ENCODE data around the gene TBRG4.
"Not testable (repeated sequence)": the region's sequence is repeated elsewhere in the genome, so short reads cannot be mapped to it uniquely, and the experiment has no call there.

TBRG4 gene

DNA sequence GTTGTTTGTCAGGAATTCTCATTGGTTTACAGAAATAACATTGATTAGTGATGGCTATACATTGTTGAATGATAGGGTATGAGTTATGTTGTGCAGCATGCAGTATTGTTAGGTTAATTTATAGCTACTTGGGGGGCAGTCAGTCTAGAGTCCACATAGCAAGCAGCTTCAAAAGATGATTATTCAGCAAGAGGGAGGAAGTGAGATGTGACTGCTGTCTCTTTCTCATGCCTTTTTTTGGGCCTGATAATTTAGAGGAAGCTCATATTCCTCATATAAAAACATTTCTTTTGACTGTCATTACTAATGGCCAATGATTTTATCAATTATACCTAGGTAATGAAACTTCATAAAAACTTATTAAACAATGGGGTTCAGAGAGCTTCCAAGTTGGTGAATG, 3.4 kb upstream of the TBRG4 start:
- no peak for DNase-seq

DNA sequence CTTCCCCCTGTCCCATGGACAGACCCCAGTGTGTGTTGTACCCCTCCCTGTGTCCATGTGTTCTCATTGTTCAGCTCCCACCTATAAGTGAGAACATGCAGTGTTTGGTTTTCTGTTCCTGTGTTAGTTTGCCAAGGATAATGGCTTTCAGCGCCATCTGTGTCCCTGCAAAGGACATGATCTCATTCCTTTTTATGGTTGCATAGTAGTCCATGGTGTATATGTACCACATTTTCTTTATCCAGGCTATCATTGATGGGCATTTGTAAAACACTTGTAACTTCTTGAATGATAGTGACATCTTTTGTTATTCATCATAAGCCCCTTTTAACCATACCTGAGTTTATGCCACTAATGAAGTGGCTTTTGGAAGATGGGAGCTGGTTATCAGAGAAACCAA, 2.8 kb upstream of the TBRG4 start:
- not testable (repeated sequence) for DNase-seq

DNA sequence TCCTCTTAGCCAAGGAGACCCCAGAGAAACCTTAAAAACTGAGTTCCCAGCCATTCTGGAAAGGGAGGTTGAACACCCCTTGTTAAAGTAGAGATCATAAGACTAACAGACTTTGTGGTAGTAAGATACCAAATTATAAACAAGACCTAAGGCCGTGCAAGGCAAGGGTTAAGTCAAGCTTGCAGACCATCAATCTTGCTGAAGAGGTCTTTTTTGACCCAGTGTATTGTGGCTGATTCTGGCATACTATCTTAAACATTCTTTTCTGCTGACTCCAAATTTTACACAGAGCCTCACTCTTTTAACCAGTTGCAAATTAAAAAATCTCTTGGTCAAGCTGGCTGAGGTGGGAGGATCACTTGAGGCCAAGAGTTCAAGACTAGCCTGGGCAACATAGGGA, 1.2 kb upstream of the TBRG4 start:
- DNase-seq: no peak

DNA sequence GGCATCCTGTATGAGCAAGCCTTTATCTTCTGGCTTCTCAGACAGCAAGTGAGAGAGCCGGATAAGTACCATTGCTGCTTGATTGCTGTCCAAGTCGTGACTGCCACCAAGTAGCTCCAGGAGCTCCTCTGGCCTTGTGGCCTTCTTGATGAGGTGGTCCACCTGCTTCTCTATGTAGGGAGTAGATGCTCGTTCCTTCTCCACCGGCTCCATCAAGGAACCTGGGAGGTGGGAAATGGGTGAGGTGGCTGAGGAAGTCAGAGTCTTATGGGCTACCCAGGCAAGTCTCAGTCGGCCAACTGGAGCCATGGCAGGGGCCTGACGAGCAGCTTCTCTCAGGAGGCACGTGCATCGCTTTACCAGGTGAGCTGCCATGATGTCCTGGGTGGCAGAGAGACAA, 2.6 kb downstream of the TBRG4 start:
- DNase-seq: no peak

DNA sequence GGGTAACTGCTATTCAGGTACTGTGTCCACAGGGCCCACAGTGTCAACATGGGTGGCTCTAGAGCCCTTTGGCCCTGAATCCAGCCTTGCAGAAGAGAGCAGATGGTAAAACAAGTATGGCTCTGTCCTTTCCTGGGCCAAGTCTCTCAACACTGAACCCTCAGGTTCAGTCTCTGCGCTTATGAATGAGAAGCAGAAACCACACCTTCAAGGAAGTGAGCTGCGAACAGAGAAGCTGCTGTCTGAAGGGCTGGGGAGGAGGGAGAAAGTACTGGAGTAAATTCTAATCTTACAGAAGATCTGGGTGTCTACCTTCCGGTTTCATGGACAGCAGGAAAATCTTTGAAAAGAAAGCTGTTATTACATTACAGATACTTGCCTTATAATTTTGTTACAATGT, 4.1 kb downstream of the TBRG4 start:
- DNase-seq: no peak

DNA sequence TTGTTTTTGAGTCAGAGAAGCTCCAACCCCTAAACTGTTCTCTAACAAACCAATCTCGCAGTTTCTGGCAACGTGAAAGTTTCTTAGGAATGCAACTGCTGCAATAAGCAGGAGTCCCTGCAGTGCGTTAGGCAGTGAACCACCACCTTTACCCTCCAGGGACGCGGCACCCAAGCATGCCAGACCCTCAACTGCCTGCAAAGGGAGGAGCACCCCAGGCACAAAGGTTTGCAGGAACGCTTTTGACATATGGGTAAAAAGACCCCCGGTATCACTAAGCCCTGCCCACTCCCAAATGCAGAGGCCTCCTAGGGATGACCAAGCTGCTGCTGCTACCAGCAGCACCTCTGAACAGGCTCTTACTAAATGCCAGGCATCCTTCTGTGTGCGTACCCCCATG, 4.7 kb downstream of the TBRG4 start:
- no peak for DNase-seq

DNA sequence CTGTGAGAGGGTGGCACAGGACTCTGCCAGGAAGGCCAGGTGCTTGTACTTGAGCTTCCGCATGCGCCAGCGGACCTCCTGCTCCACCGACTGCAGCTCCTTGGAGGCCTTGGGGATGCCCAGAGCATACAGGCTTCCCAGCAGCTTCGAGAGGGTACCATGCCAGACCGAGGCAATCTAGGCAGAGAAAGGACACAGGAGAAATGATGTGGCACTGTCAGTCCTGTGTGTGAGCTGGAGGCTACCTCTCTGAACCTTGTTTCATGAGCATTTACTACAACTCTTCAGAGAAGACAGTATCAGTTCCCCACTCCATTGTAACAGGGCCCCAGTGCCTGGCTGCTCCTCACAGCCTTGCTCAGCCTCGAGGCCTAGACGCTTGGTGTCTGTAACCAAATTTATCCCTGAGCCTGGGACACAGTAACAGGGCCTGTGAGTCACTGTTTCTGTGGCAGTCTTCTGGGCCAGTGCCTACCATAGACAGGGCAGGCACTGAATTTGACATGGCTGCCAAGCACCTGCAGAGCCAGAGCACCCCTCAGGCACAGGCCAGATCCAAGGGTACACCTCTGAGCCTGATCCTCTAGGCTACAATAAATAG, 5.8 kb downstream of the TBRG4 start:
- DNase-seq: no peak

DNA sequence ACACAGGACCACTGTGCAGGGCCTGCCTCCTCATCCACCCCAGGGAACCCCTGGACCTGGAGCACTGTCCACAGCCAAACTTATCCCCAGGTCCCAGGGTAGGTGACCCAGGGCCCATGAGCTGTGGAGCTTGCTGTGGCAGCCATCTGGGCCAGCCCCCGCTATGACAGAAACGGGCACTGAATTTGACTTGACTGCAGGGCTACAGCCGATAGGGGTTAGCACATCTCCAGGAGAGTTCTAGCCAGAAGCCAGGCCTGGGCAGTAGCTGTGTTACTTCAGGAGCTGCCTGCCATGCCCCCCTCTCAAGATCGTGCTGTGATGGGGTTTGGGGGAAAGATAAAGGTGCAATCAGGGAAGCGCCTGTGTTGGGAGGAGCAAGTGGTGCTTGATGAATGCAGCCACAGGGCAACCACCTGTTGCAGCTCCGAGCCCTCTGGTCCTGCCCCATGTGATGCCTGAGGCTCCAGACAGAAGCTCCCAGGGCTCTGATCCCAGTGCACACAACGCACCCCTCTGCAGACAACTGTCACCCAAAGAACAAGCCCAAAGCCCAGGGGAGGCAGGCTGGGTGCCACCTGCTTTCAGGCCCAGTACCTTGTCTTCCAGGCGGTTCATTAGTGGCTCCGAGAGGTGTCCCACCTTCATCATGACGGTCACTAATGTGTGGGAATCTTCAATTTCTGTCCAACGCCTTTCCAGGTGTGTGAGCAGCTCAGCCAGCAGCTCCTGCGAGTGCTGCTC, 6.5 kb downstream of the TBRG4 start:
- no peak for DNase-seq

DNA sequence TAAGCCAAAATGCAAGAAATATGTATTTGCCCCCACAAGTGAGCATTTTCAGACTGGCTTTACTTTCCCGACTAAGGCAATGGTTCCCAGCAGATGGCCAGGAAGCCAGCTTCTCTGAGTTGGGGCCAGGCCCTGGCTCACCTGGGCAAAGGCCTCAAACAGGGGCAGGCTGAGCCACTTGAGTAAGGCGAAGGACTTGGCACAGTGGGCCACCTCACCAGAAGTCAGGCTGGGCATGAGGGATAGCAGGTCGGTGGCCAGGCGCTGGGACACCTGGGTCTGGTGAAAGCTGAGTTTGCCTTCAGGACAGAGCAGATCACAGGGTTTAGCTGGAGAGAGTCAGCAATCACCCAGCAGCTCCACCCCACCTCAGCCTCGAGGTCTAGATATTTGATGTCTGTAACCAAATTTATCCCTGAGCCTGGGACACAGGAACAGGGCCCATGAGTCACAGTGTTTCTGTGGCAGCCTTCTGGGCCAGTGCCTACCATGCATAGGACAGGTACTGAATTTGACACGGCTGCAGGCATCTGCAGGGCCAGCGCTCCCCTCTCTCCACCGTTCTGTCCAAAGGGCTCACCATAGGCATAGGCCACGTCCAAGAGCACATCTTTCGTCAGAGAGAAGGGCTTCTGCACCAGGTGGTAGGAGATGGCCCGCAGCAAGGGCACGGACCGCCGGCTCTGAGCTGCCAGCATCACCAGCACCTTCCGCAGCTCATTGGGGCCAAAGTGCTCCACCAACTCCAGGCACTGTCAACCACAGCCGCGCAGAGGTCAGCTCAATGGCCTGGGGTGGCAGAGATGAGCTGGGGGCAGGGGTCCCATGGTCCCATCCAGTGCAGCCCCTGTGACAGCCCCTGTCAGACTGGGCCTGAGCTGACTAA, 7.3 kb downstream of the TBRG4 start:
- DNase-seq: no peak

DNA sequence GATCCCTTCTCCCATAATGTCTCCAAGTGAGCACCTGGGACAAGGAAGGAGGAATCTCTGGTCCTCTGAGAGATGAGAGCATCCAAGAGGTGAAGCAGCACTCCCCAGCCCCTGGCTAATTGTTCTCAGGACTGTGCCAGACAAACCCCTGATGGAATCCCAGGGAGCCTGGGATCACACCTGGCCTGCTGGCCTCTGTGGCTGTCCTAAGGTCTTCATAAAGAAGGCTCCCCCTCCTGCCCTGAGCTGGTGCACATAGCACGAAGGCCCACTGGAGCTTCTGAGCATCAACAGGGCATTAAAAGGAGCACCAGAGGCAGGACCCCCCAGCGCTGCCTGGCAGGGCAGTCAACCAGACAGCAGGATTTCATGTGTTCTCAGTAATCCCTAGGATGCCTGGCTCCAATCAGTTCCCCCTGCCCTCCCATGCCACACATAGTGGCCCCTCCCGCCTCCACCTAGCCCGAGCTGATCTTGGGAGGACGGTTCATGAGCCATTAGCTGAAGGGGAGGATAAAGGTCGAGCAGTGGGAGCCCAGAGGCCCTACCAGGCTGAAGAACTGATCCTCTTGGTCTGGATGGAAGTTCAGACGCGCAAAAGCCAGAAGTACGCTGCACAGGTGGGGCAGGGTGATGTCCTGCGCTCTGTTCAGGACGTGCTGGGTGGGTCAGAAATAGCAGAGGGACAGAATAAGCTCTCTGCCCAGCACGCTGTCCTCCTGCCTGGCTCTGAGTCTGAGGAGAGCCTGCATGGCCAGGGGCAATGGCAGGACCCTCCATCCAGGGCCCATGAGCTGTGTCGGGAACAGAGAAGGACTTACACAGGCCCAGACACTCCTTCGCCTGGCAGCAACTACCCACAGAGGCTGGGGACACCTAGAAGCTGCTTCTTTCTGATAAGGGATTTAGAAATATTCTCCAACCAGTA, 8.4 kb downstream of the TBRG4 start:
- DNase-seq: no peak

DNA sequence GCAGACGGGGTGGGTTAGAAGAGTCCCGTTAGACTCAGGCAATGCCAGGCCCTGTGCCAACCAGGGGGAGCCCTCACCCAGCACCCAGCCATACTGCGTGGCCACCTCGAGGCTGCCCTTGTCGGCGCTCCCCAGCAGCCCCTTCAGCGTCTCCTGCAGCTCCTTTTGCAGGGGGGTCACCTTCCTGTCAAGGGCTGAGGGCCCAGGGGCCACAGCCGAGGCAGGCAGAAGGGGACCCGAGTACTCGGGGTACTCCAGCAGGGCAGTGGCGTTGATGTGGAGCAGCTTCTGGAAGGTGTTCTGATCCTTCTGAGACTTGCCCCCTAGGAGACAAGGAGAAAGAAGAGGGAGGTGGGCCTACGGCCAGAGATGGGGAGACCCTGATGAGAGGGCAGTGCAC, 9.7 kb downstream of the TBRG4 start:
- no peak for DNase-seq

DNA sequence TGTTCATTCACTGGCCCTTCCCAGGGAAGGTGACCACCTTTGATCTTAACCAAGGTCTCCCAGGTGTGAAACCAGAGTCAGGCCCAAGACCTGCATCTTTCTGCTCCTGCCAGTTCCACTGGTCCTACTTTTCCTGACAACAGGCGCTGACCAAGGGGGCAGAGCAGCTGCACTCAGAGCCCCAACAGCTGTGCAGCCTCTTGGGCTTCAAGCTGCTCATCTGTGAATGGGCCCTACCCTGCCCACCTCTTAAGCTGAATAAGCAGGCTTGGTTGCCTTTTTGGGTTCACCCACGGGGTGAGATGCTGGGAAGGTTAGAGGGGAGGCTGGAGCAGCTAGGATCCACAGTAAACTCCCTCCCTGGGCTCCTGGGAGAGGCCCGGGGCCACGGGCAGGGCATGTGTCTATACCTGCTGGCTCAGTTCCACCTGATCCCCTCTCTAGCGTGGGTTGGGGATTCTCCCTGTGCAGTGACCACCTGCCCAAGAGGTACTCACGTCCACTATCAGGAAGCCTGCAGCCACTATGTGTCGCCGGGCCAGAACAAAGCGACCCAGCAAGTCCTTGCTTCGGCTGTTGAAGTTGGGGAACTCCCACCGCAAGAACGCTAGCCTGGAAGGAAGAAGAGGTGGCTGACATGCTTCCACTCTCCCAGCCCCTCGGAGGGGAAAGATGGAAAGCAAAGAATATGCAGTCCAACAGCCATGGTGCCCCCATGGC, 10.6 kb downstream of the TBRG4 start:
- no peak for DNase-seq

DNA sequence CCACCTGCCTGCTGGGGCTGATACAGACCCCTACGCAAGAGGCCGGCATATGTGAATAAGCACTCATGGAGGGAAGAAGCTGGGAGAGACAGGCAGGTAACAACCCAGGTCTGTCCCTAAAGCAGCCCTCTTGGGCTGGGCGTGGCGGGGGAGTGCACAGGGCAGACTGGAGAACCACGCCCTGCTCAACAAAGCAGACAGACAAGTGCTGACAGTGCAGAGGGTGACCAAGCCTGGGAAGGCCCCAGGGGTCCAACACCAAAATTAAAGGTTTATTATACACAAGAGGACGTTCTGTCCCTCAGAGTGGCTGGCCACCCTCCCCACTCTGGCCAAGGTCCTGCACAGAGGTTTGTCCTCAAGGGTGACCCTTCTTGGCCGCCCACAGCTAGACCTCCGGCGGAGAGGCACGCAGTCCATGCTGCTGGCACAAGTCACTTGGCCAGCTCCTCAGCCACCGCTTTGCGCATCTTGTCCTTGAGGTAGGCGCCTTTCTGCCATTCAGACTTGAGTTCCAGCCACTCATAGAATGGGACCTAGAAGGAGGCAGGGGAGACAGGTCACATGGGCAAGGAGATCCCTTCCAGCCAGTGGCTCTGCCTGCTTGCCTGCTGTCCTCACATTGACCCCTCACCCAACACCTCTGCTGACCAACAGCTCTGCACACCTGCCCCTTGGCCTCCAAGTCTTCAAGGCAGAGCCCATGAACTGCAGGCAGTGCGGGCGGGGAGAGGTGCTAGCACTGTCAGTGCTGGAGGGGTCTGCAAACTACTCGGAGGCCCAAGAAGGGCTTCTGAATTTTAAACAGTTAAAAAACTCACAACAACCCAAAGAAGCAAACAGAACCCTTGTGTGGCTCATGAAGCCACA, 11.4 kb downstream of the TBRG4 start:
- no peak for DNase-seq

DNA sequence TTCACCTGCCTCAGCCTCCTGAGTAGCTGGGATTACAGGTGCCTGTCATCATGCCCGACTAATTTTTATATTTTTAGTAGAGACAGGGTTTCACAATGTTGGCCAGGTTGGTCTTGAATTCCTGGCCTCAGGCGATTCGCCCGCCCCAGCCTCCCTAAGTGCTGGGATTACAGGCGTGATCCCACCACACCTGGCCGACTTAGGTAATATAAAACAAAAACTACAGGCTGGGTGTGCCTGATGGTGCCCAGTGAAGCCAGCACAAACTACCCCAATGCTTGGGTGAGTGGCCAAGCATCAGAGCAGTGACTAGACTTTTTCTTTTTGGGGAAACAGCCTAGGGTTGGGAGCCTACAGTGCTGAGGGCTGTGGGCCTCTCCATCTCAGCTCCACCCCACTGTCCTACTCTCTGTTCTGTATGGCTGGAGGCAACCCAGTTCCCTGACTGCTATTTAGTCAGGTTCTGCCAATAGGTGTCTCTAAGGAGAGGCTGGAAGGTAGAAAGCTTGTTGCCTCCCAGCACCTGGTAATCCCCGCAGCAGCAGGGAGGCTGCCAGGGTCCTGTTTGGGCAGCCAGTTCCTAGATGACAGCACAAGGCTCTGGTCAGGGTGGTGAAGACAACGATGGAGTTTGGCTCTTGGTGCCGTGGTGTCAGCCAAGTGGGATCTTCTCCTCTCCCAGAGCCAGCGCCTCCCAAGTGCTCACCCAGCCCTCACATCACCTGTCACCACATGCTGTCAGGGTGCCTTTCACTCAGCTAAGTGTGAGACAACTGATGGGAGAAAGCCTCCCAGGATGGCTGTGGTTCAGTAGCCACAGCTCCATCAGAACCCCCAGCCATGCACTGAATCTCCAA, 12.3 kb downstream of the TBRG4 start:
- DNase-seq: no peak

DNA sequence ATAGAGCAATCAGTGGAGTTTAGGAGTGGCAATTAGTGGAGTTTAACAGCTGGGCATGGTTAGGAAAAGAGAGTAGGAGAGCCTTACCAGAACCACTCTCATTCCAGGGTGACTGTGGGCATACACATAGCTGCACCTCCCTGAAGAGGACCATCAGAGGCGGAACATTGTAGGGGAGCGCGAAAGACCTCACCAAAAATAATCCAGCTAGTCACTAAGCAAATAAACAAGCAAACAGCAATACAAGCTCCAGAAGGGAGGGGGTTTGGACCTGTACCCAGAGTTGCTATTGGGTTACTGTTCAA, 18.6 kb downstream of the TBRG4 start:
- DNase-seq: no peak

DNA sequence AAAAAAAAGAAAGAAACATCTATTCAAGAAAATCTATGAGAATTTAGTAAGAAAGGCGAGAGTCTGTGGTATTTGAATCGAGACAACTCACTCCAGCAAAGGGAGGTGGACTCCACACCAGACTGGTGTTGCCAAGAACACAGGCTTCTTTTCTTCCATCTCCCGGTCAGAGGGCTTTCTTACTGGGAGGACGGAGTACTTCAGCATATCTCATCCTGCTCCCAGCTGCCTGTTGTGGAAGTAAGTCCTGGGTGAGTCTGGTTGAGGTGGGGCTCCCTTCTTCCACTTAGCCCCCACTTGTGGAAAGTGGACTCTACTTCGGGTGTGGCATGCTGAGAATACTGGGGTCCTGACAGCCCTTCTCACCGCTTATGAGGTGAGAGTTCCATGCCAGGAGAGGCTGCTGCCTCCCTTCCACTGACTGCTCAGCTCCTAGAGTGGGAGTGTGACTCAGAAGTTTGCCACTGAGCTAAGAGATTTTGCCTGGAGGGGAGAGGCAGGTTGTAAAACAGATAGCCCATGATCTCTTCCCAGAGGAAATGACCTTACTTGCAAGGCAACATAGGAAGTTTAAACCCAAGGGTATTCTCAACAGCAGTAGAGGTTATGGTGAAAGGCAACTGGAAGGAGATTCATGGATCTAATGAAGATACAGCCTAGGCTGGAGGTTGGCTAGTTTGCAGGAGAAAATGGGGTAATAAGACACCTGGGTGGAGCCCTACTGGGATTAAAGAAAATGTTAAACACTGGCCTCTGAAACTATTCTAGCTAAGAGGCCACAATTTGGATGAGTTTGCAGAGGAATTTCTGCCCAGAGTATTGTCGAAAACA, 19.2 kb downstream of the TBRG4 start:
- DNase-seq: no peak

DNA sequence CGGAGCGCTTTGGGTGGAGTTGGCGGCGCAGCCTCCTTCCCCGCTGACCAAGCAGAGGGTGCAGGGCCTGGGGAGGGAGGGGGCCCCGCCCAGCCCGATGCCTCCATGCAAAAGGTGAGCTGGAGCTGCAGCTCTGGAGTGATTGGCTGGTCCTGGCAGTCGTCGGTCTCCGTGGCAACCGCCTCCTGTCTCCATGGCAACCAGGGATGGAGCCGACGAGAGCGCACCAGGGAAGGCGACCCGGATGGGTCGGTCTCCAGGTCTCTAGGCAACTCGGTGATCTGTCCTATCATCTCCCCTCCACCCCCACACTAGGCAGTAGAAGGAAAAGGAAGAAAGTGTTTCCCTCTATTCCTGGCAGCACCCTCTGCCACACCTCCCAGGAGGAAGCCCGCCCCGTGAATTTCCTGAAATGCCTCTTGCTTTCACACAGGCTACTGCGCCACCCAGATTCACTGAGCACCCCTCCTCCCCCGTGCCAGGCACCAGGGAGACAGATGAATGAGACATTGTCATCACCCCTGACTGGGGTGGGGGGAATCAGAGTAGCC, 22.1 kb downstream of the TBRG4 start:
- peak; percentile 22 to 53 (median 44) for DNase-seq

DNA sequence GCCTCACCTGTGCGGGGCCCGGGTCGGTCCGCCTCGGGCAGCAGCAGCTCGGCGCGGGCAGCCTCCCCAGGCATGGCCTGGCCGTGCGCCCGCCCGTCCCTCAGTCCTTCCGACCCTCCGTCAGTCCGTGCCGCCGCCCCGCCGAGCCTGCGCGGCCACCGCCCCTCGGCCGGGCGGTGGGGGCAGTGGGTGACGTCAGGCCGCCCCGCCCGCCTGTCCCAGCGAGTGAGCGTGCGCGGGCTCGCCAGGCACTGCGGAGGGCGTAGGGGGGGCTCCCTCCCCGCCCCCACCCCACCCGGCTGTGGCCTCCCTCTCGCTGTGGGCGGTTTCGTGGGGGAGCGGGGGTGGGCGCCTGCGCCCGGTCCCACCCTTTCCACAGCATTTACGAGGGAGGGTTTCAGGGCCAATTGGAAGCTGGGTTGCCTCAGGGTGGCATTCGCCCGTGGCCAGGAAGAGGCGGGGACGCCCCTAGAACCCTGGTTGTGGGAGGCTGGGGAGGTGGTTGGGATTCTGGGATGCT, 22.6 kb downstream of the TBRG4 start, which contains the start of gene NACAD:
Gene NACAD, minus strand, starts transcription at position 149 of the 520 bp plus-strand sequence. Its CDS starts 75 bp downstream, at position 74.
- no peak for DNase-seq
